HL-60/S4 treated with phorbol 12-myristate 13-acetate at 8.2 ng/mL for 4 days and 3 days (cell line): ENCODE data around the gene MEF2A.
"Not testable (repeated sequence)": the region's sequence is repeated elsewhere in the genome, so short reads cannot be mapped to it uniquely, and the experiment has no call there.

Source experiments
- in situ Hi-C: fragments of 300-500 bp; cut with MboI; formaldehyde crosslinking; loops from 2 replicates; pipeline ENCODE4 v1.15.0; 2022; ENCODE audit warnings: low sequenced_read_pairs

MEF2A gene

DNA sequence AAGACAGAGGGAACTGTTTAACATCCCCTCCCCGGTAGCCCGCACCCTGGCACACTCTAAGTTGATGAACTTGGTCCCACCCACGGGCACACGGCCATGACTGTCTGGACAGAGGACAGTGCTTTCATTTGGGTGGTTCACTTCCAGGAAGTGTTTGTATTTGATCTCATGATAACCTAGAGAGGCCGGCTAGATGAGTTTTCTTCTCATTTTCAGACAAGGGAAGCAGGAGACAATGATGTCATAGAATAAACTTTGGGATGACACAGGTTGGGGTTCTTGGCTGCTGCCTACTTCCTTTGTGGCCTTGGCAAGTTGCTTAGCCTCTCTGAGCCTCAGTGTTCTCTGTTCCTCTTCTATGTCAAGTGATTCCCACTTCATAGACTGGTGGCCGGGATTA, 183.6 kb downstream of the MEF2A start:
- in situ Hi-C loops = no loop called here

DNA sequence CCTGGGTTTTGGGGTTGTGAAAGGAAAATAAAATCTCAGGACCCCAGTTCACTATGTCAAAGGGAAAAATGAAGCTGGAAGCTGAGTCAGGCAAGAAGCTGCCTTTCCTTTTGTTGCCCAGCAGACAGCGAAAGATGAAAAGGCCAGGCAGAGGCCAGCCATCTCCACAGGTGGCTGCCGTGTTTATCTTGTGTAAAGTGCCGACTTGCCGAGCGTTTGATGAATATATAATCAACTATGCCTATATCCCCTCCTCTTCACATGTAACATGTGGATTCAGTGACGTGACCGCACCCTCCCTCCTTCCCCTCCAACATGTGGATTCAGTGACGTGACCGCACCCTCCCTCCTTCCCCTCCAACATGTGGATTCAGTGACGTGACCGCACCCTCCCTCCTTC, 184.5 kb downstream of the MEF2A start:
- in situ Hi-C loops = not testable (repeated sequence)

DNA sequence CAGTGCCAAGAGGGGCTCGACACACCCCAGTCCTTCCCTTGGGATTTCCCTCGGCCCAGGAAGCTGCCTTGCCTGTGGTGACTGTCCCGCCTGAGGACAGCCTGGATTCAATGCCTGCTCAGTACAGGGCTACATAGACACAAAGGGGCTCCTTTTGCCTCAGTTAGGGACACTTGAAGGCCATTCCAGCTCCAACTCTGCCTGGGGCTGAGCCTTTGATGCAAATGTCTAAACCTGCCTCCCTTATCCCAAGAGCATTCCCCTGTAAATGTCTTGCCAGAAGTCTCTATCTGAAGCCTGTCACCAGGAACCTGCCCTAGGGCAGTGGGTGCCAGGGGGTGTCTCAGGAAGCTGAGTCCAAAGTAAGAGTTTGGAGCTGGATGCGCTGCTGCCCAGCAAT, 186.8 kb downstream of the MEF2A start:
- in situ Hi-C loops = no loop called here

DNA sequence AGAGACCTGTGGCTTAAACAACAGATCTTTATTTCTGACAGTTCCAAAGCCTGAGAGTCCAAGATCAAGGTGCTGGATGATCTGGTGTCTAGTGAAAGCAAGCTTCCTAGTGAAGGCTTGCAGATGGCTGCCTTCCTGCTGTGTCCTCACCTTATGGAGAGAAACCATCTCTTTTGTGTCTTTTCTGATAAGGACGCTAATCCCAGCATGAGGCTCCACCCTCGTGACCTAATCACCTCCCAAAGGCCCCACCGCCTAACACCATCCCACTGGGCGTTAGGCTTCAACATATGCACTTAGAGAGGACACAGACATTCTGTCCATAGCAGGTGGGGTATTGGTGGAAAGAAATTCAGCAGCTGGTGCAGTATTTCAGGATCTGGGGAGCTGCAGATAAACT, 187.3 kb downstream of the MEF2A start:
- in situ Hi-C loops = no loop called here

DNA sequence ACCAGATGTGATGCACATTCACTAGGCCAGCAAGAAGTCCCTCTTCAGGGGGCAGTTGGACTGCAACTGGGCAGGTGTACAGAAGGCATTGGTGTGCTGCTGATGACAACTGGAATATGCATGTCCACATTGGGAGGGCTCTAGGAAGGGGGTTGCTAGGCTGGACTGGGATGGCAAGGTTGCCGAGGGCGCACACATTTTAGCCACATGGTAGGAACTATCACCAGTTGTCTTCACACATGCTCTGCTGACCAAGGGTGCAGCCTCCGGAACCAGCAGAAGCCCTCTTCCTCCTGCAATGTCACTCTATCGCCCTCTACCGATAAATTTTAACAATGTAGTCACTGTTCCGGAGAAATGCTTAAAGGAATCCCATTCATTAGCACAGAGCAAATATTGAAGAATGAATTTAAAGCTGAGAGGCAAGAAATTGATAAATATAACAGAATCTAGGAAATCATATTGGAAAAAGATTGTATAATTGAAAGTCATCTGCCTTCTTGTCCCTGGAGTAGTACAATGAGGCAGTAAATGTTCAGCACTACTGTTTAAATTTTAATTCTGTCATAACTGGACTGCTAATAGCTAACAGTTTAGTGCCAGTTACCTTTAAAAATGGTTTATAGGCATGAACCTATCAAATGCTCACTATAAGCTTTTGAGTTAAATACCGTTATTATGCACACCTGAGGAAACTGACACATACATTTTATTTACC, 190.1 kb downstream of the MEF2A start:
- in situ Hi-C loops = no loop called here

DNA sequence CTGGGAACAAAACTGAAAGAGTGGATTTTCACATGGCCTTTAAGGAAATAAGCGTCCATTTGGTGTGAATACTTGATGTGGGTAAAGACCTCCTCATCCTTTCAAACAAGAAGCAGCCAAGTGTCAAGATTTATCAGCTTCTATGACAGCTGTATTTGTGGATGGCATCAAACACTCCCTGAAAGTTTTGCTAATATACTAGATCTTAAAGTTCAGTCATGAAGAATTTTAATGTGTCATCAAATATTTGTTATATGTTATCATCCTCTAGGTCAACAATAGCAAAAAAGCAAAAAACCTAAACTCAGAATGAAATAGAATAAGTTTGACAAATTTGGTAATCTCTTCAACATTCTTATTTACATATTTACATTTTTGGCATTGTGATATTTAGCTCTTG, 196.5 kb downstream of the MEF2A start:
- in situ Hi-C loops = no loop called here

DNA sequence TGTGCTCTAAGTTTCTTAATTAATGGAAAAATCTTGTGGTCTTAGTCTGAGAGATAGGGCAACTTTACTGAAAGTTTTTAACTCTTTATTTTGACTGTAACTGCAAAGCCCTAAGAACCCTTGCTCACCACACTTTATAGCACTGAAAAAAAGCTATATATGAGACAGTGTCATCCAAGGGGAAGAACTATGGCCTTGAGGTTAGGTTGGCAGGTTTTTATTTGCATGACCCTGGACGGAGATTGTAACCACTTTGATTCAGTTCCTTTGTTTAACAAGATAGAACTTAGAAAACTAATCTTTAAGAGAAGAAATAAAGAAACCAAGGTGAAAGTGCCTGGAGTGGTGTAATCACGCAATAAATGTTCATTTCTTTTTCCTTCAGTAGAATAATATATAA, 198.0 kb downstream of the MEF2A start:
- in situ Hi-C loops = no loop called here

DNA sequence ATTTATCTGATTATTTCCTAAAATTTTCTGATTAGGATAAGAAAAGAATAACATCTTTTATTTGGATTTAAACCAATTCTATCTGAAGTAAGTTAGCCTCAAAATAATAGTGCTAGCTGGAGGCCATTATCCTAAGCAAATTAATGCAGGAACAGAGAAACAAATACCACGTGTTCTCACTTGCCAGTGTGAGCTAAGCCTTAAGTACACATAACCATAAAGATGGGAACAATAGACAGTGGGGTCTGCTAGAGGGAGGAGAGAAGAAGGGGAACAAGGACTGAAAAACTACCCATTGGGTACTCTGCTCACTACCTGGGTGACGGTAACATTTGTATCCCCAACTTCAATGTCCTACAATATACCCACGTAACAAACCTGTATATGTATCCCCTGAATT, 198.7 kb downstream of the MEF2A start:
- in situ Hi-C loops = no loop called here
